ENCODE measurements around the gene SPINK8.
"Not testable (repeated sequence)": the region's sequence is repeated elsewhere in the genome, so short reads cannot be mapped to it uniquely, and the experiment has no call there.

The SPINK8 gene

DNA sequence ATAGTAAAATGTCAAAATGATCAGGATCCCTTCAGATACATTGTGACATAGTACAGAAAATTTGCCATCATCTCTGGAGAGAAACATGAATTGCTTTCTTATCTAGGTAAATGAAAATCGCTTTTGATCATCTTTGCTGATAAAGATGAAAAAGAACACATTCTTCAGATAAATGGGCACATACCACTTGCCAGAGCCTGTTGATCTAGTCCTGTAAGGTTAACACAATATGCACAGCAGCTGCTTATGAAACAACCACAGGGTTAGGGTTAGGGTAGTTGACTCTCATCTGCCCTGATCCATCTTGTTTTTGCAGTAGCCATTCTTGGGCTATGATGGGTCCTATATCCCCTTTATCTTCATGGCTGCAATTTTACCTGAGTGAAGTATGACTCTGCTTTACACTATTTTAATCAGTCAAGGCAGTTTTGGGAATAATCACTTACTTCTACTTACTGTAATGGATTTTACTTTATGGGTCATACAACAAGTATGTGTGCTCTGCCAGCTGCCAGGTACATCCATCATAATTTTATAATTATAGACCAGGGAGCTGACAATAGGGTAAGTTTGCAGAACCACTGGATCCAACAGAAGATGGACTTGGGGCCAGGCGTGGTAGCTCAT lies 12.6 kb upstream of the SPINK8 start:
- no peak for DNase-seq (ENCODE audit: low read depth)
- H3K4me3 ChIP-seq (ENCODE audit: low read depth, low read length), result no peak overlapping the region
- TF ChIP-seq, protein P1, sequence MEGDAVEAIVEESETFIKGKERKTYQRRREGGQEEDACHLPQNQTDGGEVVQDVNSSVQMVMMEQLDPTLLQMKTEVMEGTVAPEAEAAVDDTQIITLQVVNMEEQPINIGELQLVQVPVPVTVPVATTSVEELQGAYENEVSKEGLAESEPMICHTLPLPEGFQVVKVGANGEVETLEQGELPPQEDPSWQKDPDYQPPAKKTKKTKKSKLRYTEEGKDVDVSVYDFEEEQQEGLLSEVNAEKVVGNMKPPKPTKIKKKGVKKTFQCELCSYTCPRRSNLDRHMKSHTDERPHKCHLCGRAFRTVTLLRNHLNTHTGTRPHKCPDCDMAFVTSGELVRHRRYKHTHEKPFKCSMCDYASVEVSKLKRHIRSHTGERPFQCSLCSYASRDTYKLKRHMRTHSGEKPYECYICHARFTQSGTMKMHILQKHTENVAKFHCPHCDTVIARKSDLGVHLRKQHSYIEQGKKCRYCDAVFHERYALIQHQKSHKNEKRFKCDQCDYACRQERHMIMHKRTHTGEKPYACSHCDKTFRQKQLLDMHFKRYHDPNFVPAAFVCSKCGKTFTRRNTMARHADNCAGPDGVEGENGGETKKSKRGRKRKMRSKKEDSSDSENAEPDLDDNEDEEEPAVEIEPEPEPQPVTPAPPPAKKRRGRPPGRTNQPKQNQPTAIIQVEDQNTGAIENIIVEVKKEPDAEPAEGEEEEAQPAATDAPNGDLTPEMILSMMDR (IDR thresholded peaks at IDR 0.05; ENCODE audit: insufficient read depth, low read depth, low read length, missing control alignments), result no peak

DNA sequence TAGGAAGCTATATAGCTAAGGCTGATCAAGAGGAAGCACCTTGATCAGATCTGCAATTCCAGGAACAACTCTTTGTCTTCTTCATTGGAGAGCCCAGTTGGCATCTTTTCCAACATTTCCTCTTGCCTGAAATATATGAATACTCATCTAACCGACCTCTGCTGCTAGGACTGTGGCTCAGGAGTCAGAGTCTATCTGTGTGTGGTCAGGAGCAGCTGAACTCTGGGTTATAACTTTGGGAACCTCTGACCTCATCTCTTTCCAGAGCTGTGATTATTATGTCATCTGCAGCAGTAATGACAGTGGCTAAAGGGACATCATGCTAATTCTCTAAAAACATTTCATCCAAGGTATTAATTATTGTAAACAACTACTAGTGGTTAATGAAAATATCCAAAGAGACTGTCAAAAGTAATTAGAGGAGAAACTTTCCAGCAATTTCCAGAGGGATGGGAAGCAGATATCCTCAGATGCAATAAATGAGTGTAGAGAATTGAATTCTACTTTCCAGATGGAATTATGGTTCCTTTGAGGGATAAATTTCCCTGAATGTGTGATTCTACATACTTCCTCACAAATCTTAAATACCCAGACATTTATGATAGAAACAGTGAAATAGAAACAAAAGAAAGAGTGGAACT lies 11.5 kb upstream of the SPINK8 start:
- H3K4me3 ChIP-seq (ENCODE audit: low read depth, low read length), result no peak overlapping the region
- DNase-seq (ENCODE audit: low read depth), result no peak
- TF ChIP-seq, protein P1 (IDR thresholded peaks at IDR 0.05; ENCODE audit: insufficient read depth, low read depth, low read length, missing control alignments), result no peak

DNA sequence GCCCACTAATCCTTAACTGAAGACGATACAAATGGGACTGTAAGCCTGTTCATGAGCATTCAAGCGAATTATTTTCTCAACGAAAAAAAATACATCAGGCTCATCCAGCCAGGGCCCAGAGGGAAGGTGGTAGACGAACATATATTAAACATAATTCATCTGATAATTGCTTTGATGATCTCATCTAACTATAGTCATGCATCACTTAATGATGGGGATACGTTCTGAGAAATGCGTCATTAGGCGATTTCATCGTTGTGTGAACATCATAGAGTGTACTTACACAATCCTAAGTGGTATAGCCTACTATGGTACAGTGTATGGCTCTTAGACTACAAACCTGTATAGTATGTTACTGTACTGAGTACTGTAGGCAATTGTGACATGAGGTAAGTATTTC lies 10.0 kb upstream of the SPINK8 start:
- TF ChIP-seq, protein P1 (IDR thresholded peaks at IDR 0.05; ENCODE audit: insufficient read depth, low read depth, low read length, missing control alignments), result no peak
- no peak overlapping the region for H3K4me3 ChIP-seq (ENCODE audit: low read depth, low read length)
- DNase-seq (ENCODE audit: low read depth), result no peak

DNA sequence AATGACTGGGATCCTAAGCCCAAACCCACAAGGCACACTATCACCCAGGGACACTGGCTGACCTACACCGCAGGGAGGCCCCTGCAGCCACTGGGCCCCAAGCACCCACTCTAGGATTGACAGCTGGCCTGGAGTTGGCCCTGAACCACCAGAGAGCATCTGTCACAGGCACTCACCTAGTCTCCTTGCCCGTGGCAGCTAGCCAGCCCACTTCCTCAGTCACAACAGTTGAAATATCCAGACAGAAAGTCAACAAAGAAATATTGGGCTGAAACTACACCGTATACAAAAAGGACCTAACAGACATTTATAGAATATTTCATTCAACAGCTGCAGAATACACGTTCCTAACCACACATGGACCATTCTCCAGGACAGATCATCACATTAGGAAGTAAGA lies 5.2 kb upstream of the SPINK8 start:
- no peak overlapping the region for H3K4me3 ChIP-seq (ENCODE audit: low read depth, low read length)
- DNase-seq (ENCODE audit: low read depth), result peak; percentile 2
- TF ChIP-seq, protein P1 (IDR thresholded peaks at IDR 0.05; ENCODE audit: insufficient read depth, low read depth, low read length, missing control alignments), result no peak

DNA sequence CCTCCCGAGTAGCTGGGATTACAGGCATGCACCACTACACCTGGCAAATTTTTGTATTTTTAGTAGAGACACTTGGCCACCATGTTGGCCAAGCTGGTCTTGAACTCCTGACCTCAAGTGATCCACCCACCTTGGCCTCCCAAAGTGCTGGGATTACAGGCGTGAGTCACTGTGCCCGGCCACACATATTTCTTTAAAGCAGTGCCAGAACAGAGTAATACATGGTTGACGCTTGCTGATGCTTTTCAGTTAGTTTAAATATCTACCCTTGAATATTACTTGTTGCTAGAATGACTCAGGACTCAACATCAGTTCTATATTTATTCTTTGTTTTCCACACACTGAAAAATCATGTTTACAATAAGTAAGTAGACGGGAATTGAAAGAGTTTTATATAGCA lies 4.1 kb upstream of the SPINK8 start:
- H3K4me3 ChIP-seq (ENCODE audit: low read depth, low read length); DNase-seq (ENCODE audit: low read depth): not testable (repeated sequence)

DNA sequence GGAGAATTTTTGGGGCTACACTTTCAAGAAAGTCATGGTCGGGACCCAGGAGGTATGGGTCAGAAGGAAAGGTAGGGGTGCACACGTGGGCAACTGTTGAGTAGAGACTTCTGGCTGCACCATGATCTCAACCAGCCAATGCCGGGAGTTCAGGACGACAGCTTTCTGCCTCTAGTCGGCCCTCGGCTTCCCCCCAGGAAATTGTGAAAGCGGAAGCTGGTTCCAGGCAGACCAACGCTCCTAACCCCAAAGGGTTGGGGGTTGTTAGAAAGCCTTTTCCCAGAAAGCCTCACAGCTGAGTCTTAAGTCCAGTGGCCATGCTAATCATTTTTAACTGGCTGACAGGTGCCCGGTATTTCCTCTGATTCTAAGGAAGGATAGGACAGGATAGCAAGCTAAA lies 1.8 kb upstream of the SPINK8 start:
- not testable (repeated sequence) for H3K4me3 ChIP-seq (ENCODE audit: low read depth, low read length); DNase-seq (ENCODE audit: low read depth)

DNA sequence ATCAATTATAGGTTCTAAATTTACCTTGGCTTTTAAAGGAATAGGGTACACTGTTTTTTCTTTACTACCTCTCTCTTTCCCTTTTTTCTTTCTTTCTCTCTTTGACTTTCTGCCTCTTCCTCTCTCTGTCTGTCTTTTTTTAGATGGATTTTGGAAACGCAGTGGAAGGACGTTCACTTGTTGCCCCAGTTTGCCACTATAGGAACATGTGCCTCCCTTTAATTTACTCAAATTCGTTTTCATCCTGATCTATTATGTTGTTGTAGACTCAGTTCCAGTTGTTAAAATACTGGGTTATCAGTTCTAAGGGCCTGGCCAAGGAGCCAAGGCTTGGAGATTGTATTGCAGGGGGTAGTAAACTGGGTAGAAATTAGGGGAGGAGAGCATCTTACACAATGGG lies 1.1 kb upstream of the SPINK8 start:
- TF ChIP-seq, protein P1 (IDR thresholded peaks at IDR 0.05; ENCODE audit: insufficient read depth, low read depth, low read length, missing control alignments), result no peak
- DNase-seq (ENCODE audit: low read depth), result no peak
- no peak overlapping the region for H3K4me3 ChIP-seq (ENCODE audit: low read depth, low read length)

DNA sequence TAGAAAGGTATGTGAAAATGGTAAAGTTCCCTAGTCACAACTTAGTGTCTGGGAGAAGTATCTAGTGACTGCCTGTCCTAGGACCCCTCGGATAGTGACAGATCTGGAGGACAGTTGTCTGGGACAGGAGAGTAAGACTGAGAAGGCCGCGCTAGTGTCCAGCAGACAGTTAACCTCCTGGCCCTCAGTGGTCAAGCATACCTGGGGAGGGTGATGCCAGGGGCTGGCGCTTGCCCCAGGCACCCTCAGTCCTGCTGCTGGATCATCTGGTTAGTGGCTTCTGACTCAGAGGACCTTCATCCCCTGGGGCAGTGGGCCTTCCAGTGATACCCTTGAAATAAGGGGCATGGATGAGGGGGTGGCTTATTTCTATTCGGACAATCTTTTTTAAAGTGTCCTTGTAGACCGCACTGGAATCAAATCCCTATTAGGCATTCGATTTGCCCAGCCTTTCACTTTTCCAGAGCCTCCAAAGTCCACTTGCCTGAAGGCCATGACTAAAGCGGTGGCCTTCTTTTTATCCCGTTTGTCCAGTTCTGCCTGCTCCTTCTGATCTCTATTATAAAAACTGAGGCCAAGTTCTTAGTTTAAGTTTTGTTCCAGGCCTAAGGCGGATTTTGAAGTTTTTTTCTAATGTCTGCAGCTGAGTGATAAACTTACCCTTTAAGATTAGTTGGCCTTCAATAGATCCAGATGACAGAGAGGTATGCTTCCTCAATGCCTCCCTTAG lies 1.6 kb downstream of the SPINK8 start:
- not testable (repeated sequence) for H3K4me3 ChIP-seq (ENCODE audit: low read depth, low read length); DNase-seq (ENCODE audit: low read depth)

Measured in GM12865 (cell line).